GM23338 (cell line): ENCODE results near the gene CACNA2D2. TPM values are rescaled to one million over a fixed set of nuclear protein-coding genes. Genes with fewer than 3 reads are reported as not detected.

Experiments used
- ATAC-seq: fragments of 200-7000 bp; cut with Tn5 transposase; 3 replicates; pipeline ENCODE4 v1.9.1; 2020
- DNase-seq: peaks from one replicate; pipeline ENCODE4 v3.0.0-alpha.2; 2015; ENCODE audit warnings: low spot score
- H2AFZ ChIP-seq: fragments of 200-600 bp; sonication (generic); 2 replicates; pipeline ENCODE4 v1.8.0; 2016; ENCODE audit warnings: antibody characterized with exemption, mild to moderate bottlenecking, moderate library complexity
- H3F3A ChIP-seq: fragments of 200-600 bp; sonication (generic); replicated peaks from 2 replicates; pipeline ENCODE4 v1.8.0; 2017; ENCODE audit warnings: antibody characterized with exemption, mixed run types, low read depth
- H3K27ac ChIP-seq: fragments of 200-600 bp; sonication (generic); 2 replicates; pipeline ENCODE4 v1.6.1; 2016; ENCODE audit warnings: low read depth
- H3K27me3 ChIP-seq: fragments of 200-600 bp; sonication (generic); 2 replicates; pipeline ENCODE4 v1.8.0; 2016; ENCODE audit warnings: mild to moderate bottlenecking, mixed run types, moderate library complexity; ENCODE audit not compliant: insufficient read depth
- H3K36me3 ChIP-seq: fragments of 200-600 bp; sonication (generic); 2 replicates; pipeline ENCODE4 v1.8.0; 2016; ENCODE audit warnings: mild to moderate bottlenecking; ENCODE audit not compliant: insufficient read depth
- H3K4me1 ChIP-seq: fragments of 200-600 bp; sonication (generic); 2 replicates; pipeline ENCODE4 v1.8.0; 2016; ENCODE audit warnings: mild to moderate bottlenecking, moderate library complexity; ENCODE audit not compliant: insufficient read depth
- H3K4me2 ChIP-seq: fragments of 200-600 bp; sonication (generic); 2 replicates; pipeline ENCODE4 v1.7.1; 2017; ENCODE audit warnings: mixed run types
- H3K4me3 ChIP-seq: fragments of 200-600 bp; sonication (generic); 2 replicates; pipeline ENCODE4 v1.6.1; 2016; ENCODE audit warnings: mixed run types
- H3K79me2 ChIP-seq: fragments of 200-600 bp; sonication (generic); replicated peaks from 2 replicates; pipeline ENCODE4 v1.8.0; 2017; ENCODE audit warnings: mild to moderate bottlenecking; ENCODE audit not compliant: insufficient read depth
- H3K9me2 ChIP-seq: fragments of 200-600 bp; sonication (generic); 2 replicates; pipeline ENCODE4 v1.8.0; 2017; ENCODE audit not compliant: insufficient read depth
- H4K20me1 ChIP-seq: fragments of 200-600 bp; sonication (generic); replicated peaks from 2 replicates; pipeline ENCODE4 v1.8.0; 2017; ENCODE audit warnings: mild to moderate bottlenecking; ENCODE audit not compliant: insufficient read depth
- H3K27ac Mint-ChIP-seq: 2 replicates; pipeline ENCODE4 v1.8.0; 2020; ENCODE audit warnings: inconsistent platforms, mild to moderate bottlenecking, moderate library complexity, mixed read lengths
- H3K27me3 Mint-ChIP-seq: 3 replicates; pipeline ENCODE4 v1.8.0; 2022; ENCODE audit warnings: low read depth, mild to moderate bottlenecking, moderate library complexity, mixed read lengths, inconsistent platforms; ENCODE audit not compliant: insufficient read depth, poor library complexity
- H3K36me3 Mint-ChIP-seq: 3 replicates; pipeline ENCODE4 v1.8.0; 2021; ENCODE audit warnings: low read depth, mild to moderate bottlenecking, inconsistent platforms, moderate library complexity, mixed read lengths
- H3K4me1 Mint-ChIP-seq: 3 replicates; pipeline ENCODE4 v1.8.0; 2020; ENCODE audit warnings: mild to moderate bottlenecking, inconsistent platforms, mixed read lengths
- H3K4me3 Mint-ChIP-seq: 3 replicates; pipeline ENCODE4 v1.8.0; 2021; ENCODE audit warnings: moderate library complexity, mild to moderate bottlenecking, inconsistent platforms, mixed read lengths
- H3K9me3 Mint-ChIP-seq: 3 replicates; pipeline ENCODE4 v1.8.0; 2020; ENCODE audit warnings: moderate library complexity, mild to moderate bottlenecking, inconsistent platforms, mixed read lengths
- CREB1 ChIP-seq: fragments of 250-450 bp; sonication (Bioruptor Pico); IDR thresholded peaks from 2 replicates; pipeline ENCODE4 v1.5.0; 2020; ENCODE audit warnings: low read depth, mild to moderate bottlenecking, moderate library complexity
- ETS1 ChIP-seq: IDR thresholded peaks from 2 replicates; pipeline ENCODE4 v1.6.1; 2016; ENCODE audit warnings: antibody characterized with exemption
- EZH2phosphoT487 ChIP-seq: fragments of 200-600 bp; sonication (generic); IDR thresholded peaks from one replicate; pipeline ENCODE4 v1.8.1; 2018; ENCODE audit warnings: antibody characterized with exemption; ENCODE audit not compliant: unreplicated experiment
- JUNB ChIP-seq: IDR thresholded peaks from one replicate; pipeline ENCODE4 v1.6.1; 2016; ENCODE audit warnings: antibody characterized with exemption; ENCODE audit not compliant: unreplicated experiment
- POLR2AphosphoS5 ChIP-seq: IDR thresholded peaks from 2 replicates; pipeline ENCODE4 v1.6.1; 2016; ENCODE audit warnings: antibody characterized with exemption, low read depth
- REST ChIP-seq: IDR thresholded peaks from one replicate; pipeline ENCODE4 v1.6.1; 2018; ENCODE audit warnings: antibody characterized with exemption; ENCODE audit not compliant: unreplicated experiment
- STAT1 ChIP-seq: IDR thresholded peaks from one replicate; pipeline ENCODE4 v1.6.1; 2016; ENCODE audit warnings: antibody characterized with exemption; ENCODE audit not compliant: unreplicated experiment
- ZNF114 ChIP-seq: fragments of 250-450 bp; sonication (Bioruptor Pico); IDR thresholded peaks from 2 replicates; pipeline ENCODE4 v1.5.0; 2020; ENCODE audit warnings: mild to moderate bottlenecking, moderate library complexity
- polyA plus RNA-seq: library from polyadenylated mRNA; unstranded; fragments of >200 nt; fragmentation: Nextera tagmentation; extraction: Ambion mirVana; gene quantifications from 2 replicates; pipeline ENCODE4 v1.2.1, GENCODE V29; 2016
- total RNA-seq: library from RNA; depleted of rRNA; stranded (reverse); fragments of >200 nt; shearing (Covaris generic); gene quantifications from 2 replicates; pipeline ENCODE4 v1.2.3, GENCODE V29; 2014
- TF ChIP-seq, protein P1 (sequence below), 2 experiments: fragments of 200-600 bp in 1 of 2; sonication (generic) in 1 of 2; conservative IDR thresholded peaks; 2 replicates each; pipeline versions ENCODE4 v1.5.1 to v1.6.1; 2016 to 2017; ENCODE audit warnings: antibody characterized with exemption in 2 of 2, low read depth in 2 of 2, mild to moderate bottlenecking in 2 of 2, moderate library complexity in 1 of 2
- TF ChIP-seq, protein P2 (sequence below): fragments of 250-450 bp; sonication (Bioruptor Pico); IDR thresholded peaks from 2 replicates; pipeline ENCODE4 v1.5.0; 2020; ENCODE audit warnings: mild to moderate bottlenecking, moderate library complexity

Gene CACNA2D2
- total and polyA plus RNA-seq, 2 experiments from 2014 or later, result 4.7 to 11.4 TPM

GRCh38 chr3:50428007-50428633 lies 75.3 kb downstream of the CACNA2D2 start (continued):
- no peak for TF ChIP-seq STAT1

GRCh38 chr3:50427217-50427616 lies 76.2 kb downstream of the CACNA2D2 start:
- no peak overlapping the region for H3K27ac ChIP-seq
- H3K27ac Mint-ChIP-seq, result no peak overlapping the region
- TF ChIP-seq, protein P1, sequence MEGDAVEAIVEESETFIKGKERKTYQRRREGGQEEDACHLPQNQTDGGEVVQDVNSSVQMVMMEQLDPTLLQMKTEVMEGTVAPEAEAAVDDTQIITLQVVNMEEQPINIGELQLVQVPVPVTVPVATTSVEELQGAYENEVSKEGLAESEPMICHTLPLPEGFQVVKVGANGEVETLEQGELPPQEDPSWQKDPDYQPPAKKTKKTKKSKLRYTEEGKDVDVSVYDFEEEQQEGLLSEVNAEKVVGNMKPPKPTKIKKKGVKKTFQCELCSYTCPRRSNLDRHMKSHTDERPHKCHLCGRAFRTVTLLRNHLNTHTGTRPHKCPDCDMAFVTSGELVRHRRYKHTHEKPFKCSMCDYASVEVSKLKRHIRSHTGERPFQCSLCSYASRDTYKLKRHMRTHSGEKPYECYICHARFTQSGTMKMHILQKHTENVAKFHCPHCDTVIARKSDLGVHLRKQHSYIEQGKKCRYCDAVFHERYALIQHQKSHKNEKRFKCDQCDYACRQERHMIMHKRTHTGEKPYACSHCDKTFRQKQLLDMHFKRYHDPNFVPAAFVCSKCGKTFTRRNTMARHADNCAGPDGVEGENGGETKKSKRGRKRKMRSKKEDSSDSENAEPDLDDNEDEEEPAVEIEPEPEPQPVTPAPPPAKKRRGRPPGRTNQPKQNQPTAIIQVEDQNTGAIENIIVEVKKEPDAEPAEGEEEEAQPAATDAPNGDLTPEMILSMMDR (conservative IDR thresholded peaks at IDR 0.05; ENCODE audit: low read depth in 2 of 2), result no peak
- TF ChIP-seq POLR2AphosphoS5, result no peak
- TF ChIP-seq, protein P2, sequence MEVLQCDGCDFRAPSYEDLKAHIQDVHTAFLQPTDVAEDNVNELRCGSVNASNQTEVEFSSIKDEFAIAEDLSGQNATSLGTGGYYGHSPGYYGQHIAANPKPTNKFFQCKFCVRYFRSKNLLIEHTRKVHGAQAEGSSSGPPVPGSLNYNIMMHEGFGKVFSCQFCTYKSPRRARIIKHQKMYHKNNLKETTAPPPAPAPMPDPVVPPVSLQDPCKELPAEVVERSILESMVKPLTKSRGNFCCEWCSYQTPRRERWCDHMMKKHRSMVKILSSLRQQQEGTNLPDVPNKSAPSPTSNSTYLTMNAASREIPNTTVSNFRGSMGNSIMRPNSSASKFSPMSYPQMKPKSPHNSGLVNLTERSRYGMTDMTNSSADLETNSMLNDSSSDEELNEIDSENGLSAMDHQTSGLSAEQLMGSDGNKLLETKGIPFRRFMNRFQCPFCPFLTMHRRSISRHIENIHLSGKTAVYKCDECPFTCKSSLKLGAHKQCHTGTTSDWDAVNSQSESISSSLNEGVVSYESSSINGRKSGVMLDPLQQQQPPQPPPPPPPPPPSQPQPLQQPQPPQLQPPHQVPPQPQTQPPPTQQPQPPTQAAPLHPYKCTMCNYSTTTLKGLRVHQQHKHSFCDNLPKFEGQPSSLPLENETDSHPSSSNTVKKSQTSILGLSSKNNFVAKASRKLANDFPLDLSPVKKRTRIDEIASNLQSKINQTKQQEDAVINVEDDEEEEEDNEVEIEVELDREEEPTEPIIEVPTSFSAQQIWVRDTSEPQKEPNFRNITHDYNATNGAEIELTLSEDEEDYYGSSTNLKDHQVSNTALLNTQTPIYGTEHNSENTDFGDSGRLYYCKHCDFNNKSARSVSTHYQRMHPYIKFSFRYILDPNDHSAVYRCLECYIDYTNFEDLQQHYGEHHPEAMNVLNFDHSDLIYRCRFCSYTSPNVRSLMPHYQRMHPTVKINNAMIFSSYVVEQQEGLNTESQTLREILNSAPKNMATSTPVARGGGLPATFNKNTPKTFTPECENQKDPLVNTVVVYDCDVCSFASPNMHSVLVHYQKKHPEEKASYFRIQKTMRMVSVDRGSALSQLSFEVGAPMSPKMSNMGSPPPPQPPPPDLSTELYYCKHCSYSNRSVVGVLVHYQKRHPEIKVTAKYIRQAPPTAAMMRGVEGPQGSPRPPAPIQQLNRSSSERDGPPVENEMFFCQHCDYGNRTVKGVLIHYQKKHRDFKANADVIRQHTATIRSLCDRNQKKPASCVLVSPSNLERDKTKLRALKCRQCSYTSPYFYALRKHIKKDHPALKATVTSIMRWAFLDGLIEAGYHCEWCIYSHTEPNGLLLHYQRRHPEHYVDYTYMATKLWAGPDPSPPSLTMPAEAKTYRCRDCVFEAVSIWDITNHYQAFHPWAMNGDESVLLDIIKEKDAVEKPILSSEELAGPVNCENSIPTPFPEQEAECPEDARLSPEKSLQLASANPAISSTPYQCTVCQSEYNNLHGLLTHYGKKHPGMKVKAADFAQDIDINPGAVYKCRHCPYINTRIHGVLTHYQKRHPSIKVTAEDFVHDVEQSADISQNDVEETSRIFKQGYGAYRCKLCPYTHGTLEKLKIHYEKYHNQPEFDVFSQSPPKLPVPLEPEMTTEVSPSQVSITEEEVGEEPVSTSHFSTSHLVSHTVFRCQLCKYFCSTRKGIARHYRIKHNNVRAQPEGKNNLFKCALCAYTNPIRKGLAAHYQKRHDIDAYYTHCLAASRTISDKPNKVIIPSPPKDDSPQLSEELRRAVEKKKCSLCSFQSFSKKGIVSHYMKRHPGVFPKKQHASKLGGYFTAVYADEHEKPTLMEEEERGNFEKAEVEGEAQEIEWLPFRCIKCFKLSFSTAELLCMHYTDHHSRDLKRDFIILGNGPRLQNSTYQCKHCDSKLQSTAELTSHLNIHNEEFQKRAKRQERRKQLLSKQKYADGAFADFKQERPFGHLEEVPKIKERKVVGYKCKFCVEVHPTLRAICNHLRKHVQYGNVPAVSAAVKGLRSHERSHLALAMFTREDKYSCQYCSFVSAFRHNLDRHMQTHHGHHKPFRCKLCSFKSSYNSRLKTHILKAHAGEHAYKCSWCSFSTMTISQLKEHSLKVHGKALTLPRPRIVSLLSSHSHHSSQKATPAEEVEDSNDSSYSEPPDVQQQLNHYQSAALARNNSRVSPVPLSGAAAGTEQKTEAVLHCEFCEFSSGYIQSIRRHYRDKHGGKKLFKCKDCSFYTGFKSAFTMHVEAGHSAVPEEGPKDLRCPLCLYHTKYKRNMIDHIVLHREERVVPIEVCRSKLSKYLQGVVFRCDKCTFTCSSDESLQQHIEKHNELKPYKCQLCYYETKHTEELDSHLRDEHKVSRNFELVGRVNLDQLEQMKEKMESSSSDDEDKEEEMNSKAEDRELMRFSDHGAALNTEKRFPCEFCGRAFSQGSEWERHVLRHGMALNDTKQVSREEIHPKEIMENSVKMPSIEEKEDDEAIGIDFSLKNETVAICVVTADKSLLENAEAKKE (CRISPR knock-in tag), result no peak
- no peak for TF ChIP-seq EZH2phosphoT487
- TF ChIP-seq ETS1, result no peak
- no peak for TF ChIP-seq REST
- TF ChIP-seq CREB1 (CRISPR knock-in tag), result no peak
- no peak for TF ChIP-seq JUNB
- TF ChIP-seq ZNF114 (CRISPR knock-in tag), result no peak
- ATAC-seq, result no peak
- DNase-seq, result no peak
- H3K79me2 ChIP-seq, result no peaks in the 10 kb centered on the region
- no peak overlapping the region for H3K4me3 Mint-ChIP-seq
- no peak overlapping the region for H3K4me2 ChIP-seq
- peaks cover 3% of the 10 kb centered on the region; the same call in 2 of the 3 replicates for H3K4me1 Mint-ChIP-seq
- H3K4me3 ChIP-seq, result no peak overlapping the region
- no peak overlapping the region for H2AFZ ChIP-seq
- H3K36me3 Mint-ChIP-seq, result no peaks in the 10 kb centered on the region
- no peaks in the 10 kb centered on the region; the same call in 1 of the 2 replicates for H4K20me1 ChIP-seq
- no peaks in the 10 kb centered on the region for H3K9me3 Mint-ChIP-seq
- H3K27me3 ChIP-seq, result no peaks in the 10 kb centered on the region
- H3K4me1 ChIP-seq, result no peaks in the 10 kb centered on the region
- H3K27me3 Mint-ChIP-seq, result peaks cover 14% of the 10 kb centered on the region
- no peaks in the 10 kb centered on the region for H3F3A ChIP-seq
- no peaks in the 10 kb centered on the region for H3K9me2 ChIP-seq
- H3K36me3 ChIP-seq, result no peaks in the 10 kb centered on the region
